ENCODE results near the gene SIMC1.

The SIMC1 gene

DNA sequence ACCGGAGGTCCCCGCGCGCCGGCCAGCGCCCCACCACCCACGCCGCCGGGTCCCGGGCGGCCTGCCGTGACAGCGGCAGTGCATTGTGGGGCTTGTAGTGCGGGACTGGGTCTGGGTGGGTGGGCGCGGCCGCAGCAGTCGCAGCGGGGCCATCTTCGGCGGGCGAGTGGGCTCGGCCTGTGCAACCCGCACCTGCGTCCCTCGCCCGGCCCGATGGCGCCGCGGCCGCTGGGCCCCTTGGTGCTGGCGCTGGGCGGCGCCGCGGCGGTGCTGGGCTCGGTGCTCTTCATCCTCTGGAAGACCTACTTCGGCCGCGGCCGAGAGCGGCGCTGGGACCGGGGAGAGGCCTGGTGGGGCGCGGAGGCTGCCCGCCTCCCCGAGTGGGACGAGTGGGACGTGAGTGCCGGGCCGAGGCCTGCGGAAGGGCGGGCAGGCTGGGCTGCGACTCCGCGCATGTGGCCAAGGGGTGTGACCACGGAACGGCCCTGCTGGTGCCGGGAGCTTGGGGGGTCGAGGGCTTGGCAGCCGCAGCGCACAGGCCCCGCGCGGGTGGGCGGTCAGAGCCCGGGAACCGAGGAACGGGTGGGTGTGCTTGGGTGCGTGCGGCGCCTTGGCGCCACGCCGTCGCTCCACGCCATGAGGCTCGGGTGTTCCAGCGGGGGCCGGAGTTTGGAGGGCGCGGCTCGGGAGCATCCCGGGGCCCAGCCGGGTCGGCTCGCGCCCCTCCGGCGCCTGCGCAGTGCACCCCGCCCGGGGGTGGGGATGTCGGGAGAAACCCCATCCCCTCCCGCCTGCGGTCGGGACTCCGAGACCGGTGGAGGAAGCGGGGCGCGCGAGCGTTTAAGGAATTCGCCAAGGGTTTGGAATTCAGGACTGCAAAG is 127.4 kb downstream of the SIMC1 start, which contains the start of gene ARL10:
Gene ARL10, plus strand, starts transcription at position 137 of the 881 bp plus-strand sequence. Its CDS starts 77 bp downstream, at position 214.
- peak; percentile 66 for DNase-seq

DNA sequence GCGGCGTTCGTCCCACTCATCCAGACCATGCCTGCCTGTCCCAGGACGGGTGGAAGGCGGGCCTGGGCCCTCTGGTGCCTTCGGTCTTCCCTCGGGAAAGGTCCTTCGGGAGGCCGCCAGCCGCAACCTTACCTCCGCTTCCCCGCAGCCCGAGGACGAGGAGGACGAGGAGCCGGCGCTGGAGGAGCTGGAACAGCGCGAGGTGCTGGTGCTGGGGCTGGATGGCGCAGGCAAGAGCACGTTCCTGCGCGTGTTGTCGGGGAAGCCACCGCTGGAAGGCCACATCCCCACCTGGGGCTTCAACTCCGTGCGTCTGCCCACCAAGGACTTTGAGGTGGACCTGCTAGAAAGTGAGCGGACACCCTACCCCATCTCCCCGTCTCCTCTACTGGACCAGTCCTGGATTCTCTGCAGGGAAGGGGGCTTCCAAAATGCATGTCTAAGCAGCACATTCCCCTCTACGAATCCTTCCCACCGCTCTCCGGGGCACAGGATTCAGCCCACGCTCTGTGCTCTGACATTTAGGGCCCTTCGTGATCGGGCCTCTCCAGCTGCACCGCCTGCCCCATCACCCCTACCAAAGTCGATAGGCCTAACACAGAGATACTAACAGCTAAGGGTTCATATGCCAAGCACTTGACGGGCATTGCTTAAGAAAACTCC is 128.1 kb downstream of the SIMC1 start:
- DNase-seq, result no peak

DNA sequence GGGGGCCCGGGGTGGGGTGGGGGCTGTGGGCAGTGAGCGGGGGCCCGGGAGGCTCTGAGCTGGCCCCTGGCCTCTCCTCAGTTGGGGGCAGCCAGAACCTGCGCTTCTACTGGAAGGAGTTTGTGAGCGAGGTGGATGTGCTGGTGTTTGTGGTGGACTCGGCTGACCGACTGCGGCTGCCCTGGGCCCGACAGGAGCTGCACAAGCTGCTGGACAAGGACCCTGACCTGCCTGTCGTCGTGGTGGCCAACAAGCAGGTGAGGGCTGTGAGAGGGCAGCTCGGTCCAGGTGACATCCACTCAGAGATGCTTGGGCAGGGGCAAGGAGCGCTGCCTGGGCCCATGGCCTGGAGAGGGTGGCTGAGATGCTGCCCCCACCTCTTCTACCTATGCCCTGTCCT is 130.5 kb downstream of the SIMC1 start:
- no peak for DNase-seq

DNA sequence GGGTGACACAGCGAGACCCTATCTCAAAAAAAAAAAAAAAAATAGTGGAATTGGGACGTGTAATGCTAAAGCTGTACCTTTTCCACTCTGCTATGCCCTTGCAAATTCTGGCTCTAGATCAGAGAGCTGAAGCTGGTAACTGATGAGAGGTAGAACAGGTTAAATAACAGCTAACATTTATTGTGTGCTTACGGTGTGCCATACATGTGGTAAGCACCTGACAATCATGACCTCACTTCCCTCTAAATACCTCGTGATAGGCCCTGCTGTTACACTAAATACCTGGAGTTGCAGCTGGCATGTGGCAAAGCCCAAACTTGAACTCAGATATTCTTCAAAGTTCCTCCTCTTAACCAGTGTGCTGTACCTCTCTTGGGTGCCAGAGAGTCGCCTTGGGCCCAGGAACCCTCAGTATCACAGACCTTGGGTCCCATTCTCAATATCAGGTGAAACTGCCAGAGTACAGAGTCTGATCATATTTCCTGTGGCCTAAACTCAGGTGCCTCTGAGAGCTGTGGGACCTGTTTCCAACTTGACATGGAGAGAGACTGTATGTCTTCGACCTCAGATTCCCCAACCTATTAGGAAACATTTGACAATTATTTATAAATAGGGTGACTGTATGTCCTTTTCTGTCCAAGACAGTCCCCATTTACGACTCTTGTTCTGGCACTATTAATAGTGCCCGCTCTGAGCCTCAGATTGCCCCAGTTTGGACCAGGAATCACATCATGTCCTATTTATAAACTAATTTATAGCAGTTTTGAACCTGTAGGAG is 131.9 kb downstream of the SIMC1 start:
- no peak for DNase-seq

DNA sequence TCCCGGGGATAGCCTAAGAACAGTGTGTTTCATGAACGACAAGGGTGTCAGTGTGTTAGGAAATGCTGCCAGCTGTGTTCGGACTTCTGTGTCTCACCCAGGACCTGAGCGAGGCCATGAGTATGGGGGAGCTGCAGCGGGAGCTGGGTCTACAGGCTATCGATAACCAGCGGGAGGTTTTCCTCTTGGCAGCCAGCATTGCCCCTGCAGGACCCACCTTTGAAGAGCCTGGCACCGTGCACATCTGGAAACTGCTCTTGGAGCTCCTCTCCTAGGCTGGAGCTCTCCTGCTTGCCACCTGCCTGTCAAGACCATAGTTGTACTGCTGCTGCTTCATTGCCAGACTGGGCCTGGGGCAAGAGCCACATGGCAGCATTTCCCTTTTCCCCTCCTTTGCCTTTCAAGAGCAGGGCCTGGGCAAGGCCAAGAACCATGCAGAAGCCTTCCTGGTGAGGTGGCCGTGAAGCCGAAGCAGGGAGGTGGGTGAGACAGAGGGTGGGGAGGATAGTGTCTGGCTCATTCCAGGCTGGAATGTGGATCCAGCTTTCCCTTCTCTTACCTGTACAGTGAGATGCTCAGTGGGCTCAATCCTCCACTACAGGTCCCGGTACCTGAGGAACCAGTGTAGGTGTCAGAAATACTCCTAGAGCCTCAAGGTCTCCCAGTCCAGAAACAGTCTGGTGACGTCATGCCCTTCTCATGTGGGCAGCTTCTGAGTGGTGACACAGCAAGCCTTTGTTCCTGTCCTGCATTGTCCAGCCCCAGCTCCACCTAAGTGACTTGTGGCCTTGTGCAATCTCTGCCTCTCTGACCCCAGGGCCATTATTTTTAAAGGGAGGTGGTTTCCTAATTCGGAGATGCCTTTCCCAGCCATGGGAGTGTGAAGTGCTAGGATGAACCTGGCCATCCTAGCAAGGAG is 133.7 kb downstream of the SIMC1 start:
- DNase-seq, result no peak

DNA sequence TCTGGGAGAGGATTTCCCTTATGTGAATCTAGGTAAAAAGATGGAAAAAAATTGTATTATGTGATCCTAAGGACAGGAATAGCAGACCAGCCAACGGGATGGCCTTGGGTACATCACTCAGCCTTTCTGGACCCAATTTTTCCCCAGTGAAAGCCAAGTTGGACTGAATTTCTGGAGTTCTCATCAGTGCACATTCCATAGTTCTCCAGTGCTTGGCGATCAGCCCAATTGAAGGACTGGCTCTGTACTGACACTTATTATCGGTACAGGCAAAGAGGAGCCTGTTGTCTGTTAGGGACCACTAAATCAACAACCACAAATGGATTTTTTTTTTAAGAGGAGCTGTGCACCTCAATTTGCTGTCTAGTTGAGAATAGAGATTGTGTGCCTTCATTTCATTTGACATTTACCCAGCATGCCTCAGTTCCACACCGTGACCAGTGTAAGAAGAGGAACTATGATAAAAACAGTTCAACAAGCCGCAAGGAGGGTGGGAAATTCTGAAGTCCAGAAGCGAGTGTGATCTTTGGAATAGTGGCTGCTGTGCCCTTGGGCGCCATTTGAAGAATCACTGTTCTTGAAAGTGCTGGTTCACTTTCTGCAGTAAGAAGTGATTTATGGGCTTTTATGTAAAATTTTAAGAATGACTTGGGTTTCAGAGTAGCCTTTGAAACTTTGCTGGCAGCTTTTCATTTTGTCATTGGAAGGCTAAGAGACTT is 135.0 kb downstream of the SIMC1 start:
- DNase-seq, result no peak

DNA sequence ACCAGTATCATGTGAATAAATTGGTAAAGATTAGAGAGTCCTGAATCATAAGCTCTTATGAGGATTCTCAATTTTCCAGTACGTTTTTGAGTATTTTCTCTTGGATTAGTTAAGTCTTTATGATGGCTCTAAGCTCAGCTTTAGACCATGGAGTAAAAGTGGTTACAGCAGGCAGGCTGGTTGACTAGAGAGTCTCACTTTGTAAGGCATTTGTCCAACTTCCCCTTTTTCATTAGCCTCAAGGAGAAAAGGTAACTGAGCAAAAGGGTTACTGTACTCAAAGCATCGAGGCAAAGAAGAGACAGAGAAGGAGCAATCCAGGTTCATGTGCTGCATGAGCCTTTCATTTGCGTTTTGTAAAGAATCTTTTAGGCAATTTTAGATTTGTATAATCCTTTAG is 141.7 kb downstream of the SIMC1 start:
- no peak for DNase-seq

DNA sequence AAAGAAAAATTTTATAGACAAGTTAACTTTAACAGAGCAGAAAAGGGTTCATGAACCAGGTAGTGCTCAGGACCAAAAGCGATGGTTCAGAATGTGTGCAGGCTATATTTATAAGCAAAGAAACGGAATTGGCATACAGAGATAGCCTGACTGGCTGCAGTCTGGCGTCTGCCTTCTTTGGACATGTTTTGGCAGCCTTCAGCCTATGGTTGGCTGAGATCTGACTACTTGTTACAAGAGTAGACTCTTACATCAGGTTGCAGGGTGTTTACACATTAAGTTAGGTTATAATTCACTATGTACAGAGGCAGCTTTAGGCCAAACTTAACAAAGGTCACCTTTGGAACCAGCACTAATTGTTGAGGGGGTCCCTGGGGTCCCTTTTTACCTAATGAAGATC is 143.2 kb downstream of the SIMC1 start:
- no peak for DNase-seq

DNA sequence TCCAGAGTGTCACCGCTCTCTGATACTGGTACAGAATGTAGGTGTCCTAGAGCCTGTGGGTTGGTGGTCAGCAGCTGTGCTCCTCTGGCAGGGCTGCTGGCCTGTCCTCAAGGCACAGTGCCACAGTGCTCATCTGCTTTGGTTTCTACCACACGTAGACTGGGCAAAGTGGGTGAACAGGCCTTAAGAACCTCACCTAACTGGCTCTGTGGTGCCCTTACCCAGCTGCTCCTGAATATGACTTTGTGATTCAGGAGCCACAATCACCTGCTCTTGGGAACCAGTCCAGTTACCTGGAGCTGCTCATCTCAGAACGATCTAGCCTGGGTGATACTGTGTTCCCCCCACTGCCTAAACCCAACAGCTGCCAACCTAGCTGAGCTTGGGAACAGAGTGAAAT is 143.8 kb downstream of the SIMC1 start:
- DNase-seq, result no peak

DNA sequence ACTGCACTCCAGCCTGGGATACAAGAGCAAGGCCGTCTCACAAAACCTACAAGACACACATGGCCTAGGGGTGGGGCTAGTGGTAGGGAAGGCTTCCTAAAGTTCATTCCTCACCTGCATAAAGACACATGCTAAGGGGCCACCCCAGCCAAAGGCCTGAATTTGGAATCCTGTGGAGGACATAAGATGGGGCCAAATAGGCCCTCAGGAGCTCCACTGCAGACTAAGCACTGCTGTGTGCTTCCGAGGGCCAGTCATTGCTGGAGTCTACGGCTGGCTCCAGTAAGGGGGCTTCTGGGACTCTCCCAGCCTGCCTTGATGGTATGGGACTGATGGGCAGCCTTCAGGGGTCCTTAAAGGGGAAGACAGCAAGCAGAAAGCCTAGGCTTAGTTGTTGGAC is 144.5 kb downstream of the SIMC1 start:
- no peak for DNase-seq

DNA sequence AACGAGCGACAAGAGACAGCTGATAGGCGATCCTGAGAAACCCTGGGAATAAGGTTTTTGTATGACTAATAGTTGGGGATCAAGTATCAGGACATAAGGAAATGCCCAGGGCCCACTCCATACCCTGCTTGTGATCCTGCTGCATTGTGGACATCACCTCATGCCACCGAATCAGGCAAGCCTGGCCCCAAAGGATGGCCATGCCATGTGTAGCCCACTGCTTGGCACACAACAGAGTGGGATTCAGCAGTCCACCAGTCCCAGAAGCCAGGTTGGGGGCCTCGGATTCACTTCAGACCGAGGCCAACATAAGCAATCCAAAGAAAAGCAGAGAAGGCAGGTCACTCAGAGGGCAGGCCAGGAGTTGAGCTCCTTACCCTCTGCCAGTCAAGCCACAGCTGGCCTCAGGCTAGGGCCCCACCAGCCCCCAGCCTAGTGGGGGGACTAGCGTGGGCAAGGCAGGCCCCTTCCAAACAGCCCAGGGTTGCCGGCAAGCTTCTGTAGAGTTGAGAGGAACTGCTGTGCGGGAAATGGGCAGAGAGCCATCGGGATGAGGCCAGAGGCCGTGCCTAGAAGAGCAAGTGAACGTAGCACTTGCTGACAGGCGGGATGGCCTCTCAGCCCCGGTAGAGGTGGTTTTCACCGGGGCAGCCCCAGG is 145.2 kb downstream of the SIMC1 start:
- DNase-seq, result no peak

DNA sequence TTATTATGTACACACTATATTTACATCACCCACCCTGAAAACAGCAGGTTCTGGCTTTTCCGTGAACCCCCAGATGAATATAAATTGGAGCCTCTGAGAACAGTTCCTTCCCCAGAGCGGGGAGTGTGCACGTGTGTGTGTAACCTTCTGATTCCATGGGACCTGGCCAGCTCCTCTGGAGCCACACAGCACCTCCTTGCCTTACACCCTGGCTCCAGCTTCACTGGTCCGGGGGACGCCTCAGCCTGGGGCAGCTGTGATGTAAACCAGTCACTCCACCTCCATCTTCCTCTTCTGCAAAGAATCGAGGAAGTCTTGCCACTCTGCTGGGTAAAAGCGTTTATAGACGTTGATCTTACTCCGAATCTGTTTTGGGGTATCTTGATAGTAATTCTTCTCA is 145.7 kb downstream of the SIMC1 start:
- no peak for DNase-seq

DNA sequence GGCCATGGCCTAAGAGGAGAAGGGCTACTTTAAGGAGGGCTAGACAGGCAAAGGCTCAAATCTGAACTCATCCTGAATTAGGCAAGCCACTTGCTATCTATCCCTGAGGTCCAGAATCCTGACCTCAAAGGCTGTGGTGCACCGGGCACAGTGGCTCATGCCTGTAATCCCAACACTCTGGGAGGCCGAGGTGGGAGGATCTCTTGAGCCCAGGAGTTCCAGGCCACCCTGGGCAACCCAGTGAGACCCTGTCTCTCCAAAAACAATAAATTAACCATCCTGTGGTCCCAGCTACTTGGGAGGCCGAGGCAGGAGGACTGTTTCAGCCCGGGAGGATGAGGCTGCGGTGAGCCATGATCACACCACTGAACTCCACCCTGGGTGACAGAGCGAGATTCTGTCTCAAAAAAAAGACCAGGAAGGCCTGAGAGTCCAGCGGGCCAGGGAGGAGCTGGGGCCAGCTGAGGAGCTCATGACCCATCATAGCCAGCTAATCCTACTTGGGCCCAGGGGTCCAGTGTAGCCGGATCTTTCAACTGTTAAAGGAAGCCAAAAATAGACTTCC is 146.2 kb downstream of the SIMC1 start:
- no peak for DNase-seq

DNA sequence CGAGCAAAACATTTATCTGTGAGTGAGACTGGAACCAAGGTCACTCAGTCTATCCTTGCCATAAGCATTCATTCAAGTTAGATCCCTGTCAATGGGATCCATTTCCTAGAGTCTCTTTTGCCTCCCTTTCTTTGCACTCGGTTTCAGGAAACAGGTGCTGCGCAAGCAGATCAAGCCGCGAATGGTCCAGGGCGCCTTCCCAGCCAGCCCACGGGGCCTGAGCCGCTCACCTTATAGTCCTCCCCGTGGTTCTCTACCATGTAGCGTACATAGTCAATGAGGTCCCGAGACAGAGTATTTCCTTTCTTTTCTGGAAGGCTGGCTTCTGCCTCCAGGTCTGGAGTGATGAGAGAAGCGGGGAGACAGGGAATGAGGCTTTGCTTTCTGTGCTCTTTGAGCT is 146.8 kb downstream of the SIMC1 start:
- no peak for DNase-seq

DNA sequence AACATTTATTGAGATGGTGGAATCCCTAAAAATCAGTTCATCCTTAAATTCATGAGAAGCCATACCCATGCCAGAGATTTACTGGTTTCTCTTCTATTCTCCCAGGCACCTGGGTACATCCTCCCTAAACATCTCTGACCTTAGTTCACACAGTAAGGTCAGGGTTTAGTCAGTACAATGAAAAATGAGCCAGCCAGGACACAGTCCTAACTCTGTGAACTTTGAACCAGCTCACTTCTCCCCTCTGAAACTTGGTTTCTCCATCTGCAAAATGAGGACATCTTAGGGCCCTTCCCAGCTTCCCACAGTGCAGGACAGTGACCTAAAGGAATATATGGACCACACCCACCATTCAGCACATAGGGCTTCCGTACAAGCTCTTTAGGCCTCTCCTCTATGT is 148.3 kb downstream of the SIMC1 start:
- no peak for DNase-seq

DNA sequence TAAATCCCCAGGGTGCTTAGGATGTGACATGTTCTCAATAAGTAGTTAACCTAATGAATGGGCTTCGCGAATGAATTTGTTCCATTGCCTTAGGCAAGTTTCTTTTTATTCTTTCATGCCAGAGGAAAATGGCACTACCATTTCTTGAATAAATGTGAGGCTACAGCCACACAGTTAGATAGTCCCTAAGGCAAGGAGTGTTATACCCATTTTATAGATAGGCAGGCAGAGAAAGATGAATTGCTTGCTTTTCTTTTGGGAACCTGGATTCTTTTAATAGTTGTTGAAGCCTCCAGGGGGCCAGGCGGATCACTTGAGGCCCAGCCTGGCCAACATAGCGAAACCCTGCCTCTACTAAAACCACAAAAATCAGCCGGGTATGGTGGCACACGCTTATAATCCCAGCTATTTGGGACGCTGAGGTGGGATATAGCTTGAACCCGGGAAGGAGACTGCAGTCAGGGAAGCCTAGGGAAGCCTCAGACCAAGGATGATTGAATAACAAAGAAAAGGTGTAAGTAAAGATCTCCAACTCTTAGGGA is 149.2 kb downstream of the SIMC1 start:
- DNase-seq, result no peak

DNA sequence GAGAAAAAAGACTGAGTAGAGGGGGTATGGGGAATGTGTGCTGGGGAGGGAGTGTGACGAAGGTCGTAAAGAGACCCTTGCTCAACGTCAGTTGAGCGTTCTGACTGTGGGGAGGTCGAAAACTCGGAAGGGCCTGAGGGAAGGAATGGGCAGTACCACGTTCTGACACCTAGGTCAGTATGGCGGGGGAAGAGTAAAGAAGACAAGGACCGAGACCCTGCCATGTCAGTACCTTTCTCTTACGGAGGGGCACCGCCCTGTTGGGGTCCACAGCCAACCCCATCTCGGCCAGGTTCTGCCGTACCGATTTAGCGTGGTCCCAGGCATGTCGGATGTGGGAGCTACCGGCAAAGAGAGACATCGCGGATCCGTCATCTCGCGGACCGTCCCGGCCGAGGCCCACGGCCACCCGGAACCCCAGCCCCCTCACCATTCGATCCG is 149.8 kb downstream of the SIMC1 start:
- DNase-seq, result no peak

DNA sequence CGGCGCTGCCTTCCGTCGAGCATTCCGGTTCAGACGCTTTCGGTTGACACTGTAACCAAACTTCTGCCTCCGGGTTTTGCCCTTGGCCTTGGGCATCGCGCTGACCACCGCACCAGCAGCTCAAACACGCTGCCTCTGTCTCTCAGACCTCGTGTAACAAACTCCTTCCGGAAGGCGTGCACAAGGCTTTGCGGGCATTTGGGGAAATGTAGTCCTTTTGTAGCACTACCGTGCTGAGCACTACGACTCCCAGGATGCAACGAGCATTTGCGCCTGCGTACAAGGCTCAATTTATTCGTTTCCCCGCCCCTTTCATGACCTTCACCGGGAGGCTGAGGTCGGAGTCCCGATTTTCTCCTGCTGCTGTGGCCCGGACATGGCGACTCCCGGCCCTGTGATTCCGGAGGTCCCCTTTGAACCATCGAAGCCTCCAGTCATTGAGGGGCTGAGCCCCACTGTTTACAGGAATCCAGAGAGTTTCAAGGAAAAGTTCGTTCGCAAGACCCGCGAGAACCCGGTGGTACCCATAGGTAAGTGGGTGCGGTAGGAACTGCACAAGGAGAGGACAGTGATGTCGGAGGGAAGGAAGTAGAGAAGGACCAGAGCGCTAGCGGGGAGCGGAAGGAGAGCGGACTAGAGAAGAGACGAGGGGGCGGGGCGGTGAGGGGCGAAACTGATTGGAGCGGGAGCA is 150.4 kb downstream of the SIMC1 start, which contains the start of the genes HIGD2A and NOP16:
Gene HIGD2A, plus strand, starts transcription at position 308 of the 691 bp plus-strand sequence. Its CDS starts 69 bp downstream, at position 377.
Gene NOP16, minus strand, starts transcription at position 155 of the 691 bp plus-strand sequence. Its CDS starts 59 bp downstream, at position 96.
- peak; percentile 99 for DNase-seq
